Choroid plexus epithelial cell (primary cell): ENCODE results near the gene RNF144A.

ENCODE experiments used
- DNase-seq: peaks from one replicate; pipeline ENCODE4 v3.0.0-alpha.2; 2010; ENCODE audit warnings: low read depth
- H3K4me3 ChIP-seq: 2 replicates; pipeline ENCODE4 v1.5.1; 2011; ENCODE audit warnings: low read depth, mild to moderate bottlenecking, control low read depth, low read length, moderate library complexity
- TF ChIP-seq, protein P1 (sequence below): conservative IDR thresholded peaks from 2 replicates; pipeline ENCODE4 v1.5.1; 2011; ENCODE audit warnings: low read depth, mild to moderate bottlenecking, control low read depth, inconsistent platforms, low read length, moderate library complexity

RNF144A gene

GRCh38 chr2:6941299-6942046 lies 24.3 kb downstream of the RNF144A start:
- TF ChIP-seq, protein P1, sequence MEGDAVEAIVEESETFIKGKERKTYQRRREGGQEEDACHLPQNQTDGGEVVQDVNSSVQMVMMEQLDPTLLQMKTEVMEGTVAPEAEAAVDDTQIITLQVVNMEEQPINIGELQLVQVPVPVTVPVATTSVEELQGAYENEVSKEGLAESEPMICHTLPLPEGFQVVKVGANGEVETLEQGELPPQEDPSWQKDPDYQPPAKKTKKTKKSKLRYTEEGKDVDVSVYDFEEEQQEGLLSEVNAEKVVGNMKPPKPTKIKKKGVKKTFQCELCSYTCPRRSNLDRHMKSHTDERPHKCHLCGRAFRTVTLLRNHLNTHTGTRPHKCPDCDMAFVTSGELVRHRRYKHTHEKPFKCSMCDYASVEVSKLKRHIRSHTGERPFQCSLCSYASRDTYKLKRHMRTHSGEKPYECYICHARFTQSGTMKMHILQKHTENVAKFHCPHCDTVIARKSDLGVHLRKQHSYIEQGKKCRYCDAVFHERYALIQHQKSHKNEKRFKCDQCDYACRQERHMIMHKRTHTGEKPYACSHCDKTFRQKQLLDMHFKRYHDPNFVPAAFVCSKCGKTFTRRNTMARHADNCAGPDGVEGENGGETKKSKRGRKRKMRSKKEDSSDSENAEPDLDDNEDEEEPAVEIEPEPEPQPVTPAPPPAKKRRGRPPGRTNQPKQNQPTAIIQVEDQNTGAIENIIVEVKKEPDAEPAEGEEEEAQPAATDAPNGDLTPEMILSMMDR, result no peak
- no peak for DNase-seq
- H3K4me3 ChIP-seq, result no peak overlapping the region

- H3K4me3 ChIP-seq, result no peak overlapping the region
- TF ChIP-seq, protein P1, result no peak
- no peak for DNase-seq
Observed at GRCh38 chr2:6942848-6943247, 25.6 kb downstream of the RNF144A start.

GRCh38 chr2:6943523-6943922 lies 26.3 kb downstream of the RNF144A start:
- no peak for DNase-seq
- TF ChIP-seq, protein P1, result no peak
- H3K4me3 ChIP-seq, result no peak overlapping the region

DNA sequence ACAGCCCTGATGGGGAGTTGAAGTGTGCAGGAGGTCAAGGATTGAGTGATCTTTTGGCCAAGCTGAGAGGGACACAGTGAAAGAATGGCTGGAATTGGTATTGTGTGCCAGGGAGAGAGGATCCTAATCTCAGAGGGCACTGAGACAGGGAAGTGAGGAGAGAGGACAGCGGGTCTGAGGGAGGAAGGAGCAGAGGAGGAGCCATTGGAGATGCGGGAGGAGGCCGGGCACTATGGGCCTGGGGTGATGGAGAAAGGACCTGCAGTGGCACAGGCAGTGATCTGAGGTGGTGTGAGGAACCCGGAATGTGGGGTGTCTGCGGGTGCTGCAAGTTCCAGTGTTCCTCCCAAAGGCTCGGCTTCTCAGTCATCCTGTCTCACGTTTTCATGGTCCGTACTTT lies 26.8 kb downstream of the RNF144A start:
- H3K4me3 ChIP-seq, result no peak overlapping the region
- TF ChIP-seq, protein P1, result no peak
- DNase-seq, result no peak

- no peak overlapping the region for H3K4me3 ChIP-seq
- DNase-seq, result no peak
- TF ChIP-seq, protein P1, result no peak
Observed at GRCh38 chr2:6944555-6944954, 27.3 kb downstream of the RNF144A start.

DNA sequence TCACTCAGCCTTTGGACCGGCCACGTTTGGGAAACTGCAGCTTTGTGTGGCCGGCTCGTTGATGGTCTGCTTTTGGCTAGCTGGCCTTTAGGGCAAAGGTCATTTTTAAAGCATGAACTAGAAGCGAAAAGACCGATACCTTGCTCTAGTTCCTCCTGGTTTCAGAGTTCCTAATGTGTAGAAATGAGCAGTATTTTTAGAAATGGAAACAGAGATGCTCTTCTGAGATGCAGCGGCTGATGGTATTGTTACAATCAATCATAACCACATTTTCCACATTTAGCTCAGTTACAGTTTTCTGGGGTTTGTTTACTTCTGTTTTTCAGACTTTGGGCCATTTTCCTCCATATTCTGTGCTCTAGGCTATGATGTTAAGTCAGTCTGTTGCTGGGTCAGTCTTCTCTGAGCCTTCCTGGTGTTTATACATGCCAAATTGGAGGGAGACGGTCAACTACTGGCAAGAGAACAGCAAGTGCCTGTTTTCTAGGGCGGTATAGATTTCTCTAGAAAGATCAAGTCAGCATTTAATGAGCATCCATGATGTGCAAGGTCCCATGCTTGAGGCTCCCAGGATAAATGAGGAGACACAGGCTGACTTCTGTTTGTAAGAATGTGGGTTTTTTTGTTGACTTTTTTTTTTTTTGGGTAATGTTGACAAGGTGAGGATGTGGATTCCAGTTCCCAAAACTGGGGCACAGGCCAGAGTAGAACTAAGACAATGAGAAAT lies 28.0 kb downstream of the RNF144A start:
- TF ChIP-seq, protein P1, result no peak
- no peak overlapping the region for H3K4me3 ChIP-seq
- no peak for DNase-seq
